DOHH2 (cell line): ENCODE measurements around the gene PIM3.

Experiments
- H3F3A ChIP-seq: fragments of 200-600 bp; sonication (generic), shearing (Covaris generic); 2 replicates; pipeline ENCODE4 v1.6.0; 2016; ENCODE audit warnings: antibody characterized with exemption, mild to moderate bottlenecking; ENCODE audit not compliant: control insufficient read depth, insufficient read depth
- H3K27ac ChIP-seq: fragments of 200-600 bp; sonication (generic); 2 replicates; pipeline ENCODE4 v1.5.1; 2014; ENCODE audit warnings: low read depth, mild to moderate bottlenecking, low read length, moderate library complexity
- H3K27me3 ChIP-seq: fragments of 200-600 bp; sonication (generic); 2 replicates; pipeline ENCODE4 v1.6.1; 2014; ENCODE audit warnings: mild to moderate bottlenecking, low read length, mixed read lengths; ENCODE audit not compliant: control insufficient read depth
- H3K36me3 ChIP-seq: fragments of 200-600 bp; sonication (generic); 2 replicates; pipeline ENCODE4 v1.6.1; 2014; ENCODE audit warnings: mild to moderate bottlenecking, low read length, moderate library complexity, mixed read lengths; ENCODE audit not compliant: control insufficient read depth
- H3K4me1 ChIP-seq: fragments of 200-600 bp; sonication (generic); 2 replicates; pipeline ENCODE4 v1.6.1; 2014; ENCODE audit warnings: mild to moderate bottlenecking, low read length, mixed read lengths; ENCODE audit not compliant: control insufficient read depth
- H3K4me2 ChIP-seq: fragments of 200-600 bp; sonication (generic); 2 replicates; pipeline ENCODE4 v1.6.0; 2014; ENCODE audit warnings: mild to moderate bottlenecking, low read length, moderate library complexity
- H3K4me3 ChIP-seq: fragments of 200-600 bp; sonication (generic); 2 replicates; pipeline ENCODE4 v1.5.1; 2014; ENCODE audit warnings: mild to moderate bottlenecking, low read length, mixed read lengths
- H3K79me2 ChIP-seq: fragments of 200-600 bp; sonication (generic); 2 replicates; pipeline ENCODE4 v1.6.1; 2014; ENCODE audit warnings: mild to moderate bottlenecking, low read length, mixed read lengths; ENCODE audit not compliant: control insufficient read depth
- H3K9me2 ChIP-seq: fragments of 200-600 bp; sonication (generic); replicated peaks from 2 replicates; pipeline ENCODE4 v1.6.1; 2014; ENCODE audit warnings: mild to moderate bottlenecking, low read length, mixed read lengths; ENCODE audit not compliant: control insufficient read depth
- H3K9me3 ChIP-seq: fragments of 200-600 bp; sonication (generic); 2 replicates; pipeline ENCODE4 v1.6.1; 2014; ENCODE audit warnings: antibody characterized with exemption, low read length, mixed read lengths; ENCODE audit not compliant: control insufficient read depth, insufficient read depth
- H4K20me1 ChIP-seq: fragments of 200-600 bp; sonication (generic); 2 replicates; pipeline ENCODE4 v1.6.0; 2014; ENCODE audit warnings: low read depth, mild to moderate bottlenecking, antibody characterized with exemption, low read length, moderate library complexity; ENCODE audit not compliant: control insufficient read depth, insufficient read depth
- CTCF ChIP-seq: fragments of 200-600 bp; sonication (generic); IDR thresholded peaks from one replicate; pipeline ENCODE4 v1.5.1; 2014; ENCODE audit warnings: antibody characterized with exemption, mild to moderate bottlenecking, low read depth, low read length; ENCODE audit not compliant: poor library complexity, severe bottlenecking
- EZH2phosphoT487 ChIP-seq: fragments of 200-600 bp; sonication (generic); IDR thresholded peaks from 2 replicates; pipeline ENCODE4 v1.6.1; 2017; ENCODE audit warnings: borderline replicate concordance, mild to moderate bottlenecking, antibody characterized with exemption, low read length, moderate library complexity, mixed read lengths

PIM3 gene

GRCh38 chr22:49973018-49973961 lies 12.7 kb downstream of the PIM3 start:
- no peaks in the 10 kb centered on the region for H3K79me2 ChIP-seq
- no peak overlapping the region for H3K27ac ChIP-seq
- no peak overlapping the region for H3K4me2 ChIP-seq
- peaks cover 51% of the 10 kb centered on the region for H3K4me1 ChIP-seq
- no peak overlapping the region for H3K4me3 ChIP-seq
- H3F3A ChIP-seq: peaks cover 28% of the 10 kb centered on the region
- no peaks in the 10 kb centered on the region for H3K9me2 ChIP-seq
- no peaks in the 10 kb centered on the region for H4K20me1 ChIP-seq
- H3K27me3 ChIP-seq: no peaks in the 10 kb centered on the region; the same call in 1 of the 2 replicates
- peaks cover 6% of the 10 kb centered on the region; the same call in 1 of the 2 replicates for H3K9me3 ChIP-seq
- TF ChIP-seq EZH2phosphoT487 (no peak), CTCF (no peak)
- no peaks in the 10 kb centered on the region for H3K36me3 ChIP-seq

- peaks cover 6% of the 10 kb centered on the region; the same call in 1 of the 2 replicates for H3K9me3 ChIP-seq
- H3K4me2 ChIP-seq: peak overlapping the region; percentile 9
- H3K4me3 ChIP-seq: peak overlapping the region; percentile 29
- H3F3A ChIP-seq: peaks cover 34% of the 10 kb centered on the region
- TF ChIP-seq EZH2phosphoT487: no peak
- TF ChIP-seq CTCF: no peak
- peaks cover 45% of the 10 kb centered on the region for H3K4me1 ChIP-seq
- no peaks in the 10 kb centered on the region; the same call in 1 of the 2 replicates for H3K27me3 ChIP-seq
- H4K20me1 ChIP-seq: no peaks in the 10 kb centered on the region
- H3K79me2 ChIP-seq: no peaks in the 10 kb centered on the region
- no peaks in the 10 kb centered on the region for H3K36me3 ChIP-seq
- H3K9me2 ChIP-seq: no peaks in the 10 kb centered on the region
- H3K27ac ChIP-seq: no peak overlapping the region
Measured at GRCh38 chr22:49975543-49976389, 15.2 kb downstream of the PIM3 start.

- H3K9me3 ChIP-seq: peaks cover 6% of the 10 kb centered on the region; the same call in 1 of the 2 replicates
- H3K4me3 ChIP-seq: no peak overlapping the region
- no peaks in the 10 kb centered on the region for H4K20me1 ChIP-seq
- H3K36me3 ChIP-seq: no peaks in the 10 kb centered on the region
- H3K27me3 ChIP-seq: no peaks in the 10 kb centered on the region; the same call in 1 of the 2 replicates
- peak overlapping the region; percentile 9 for H3K4me2 ChIP-seq
- 0 out of 2 replicates have a peak overlapping the region, but pooled peaks have one; percentile 7 for H3K27ac ChIP-seq
- H3K9me2 ChIP-seq: no peaks in the 10 kb centered on the region
- TF ChIP-seq EZH2phosphoT487: no peak
- TF ChIP-seq CTCF: no peak
- H3K79me2 ChIP-seq: no peaks in the 10 kb centered on the region
- peaks cover 34% of the 10 kb centered on the region for H3F3A ChIP-seq
- peaks cover 36% of the 10 kb centered on the region for H3K4me1 ChIP-seq
Measured at GRCh38 chr22:49976439-49977175, 16.0 kb downstream of the PIM3 start.
